NCI-H187 (cell line): ENCODE results near the gene LUZP2.
A peak's percentile ranks its signal among the peaks of the same experiment; 100 is the strongest.
"Not testable (repeated sequence)": the region's sequence is repeated elsewhere in the genome, so short reads cannot be mapped to it uniquely, and the experiment has no call there.

Experiments used
- DNase-seq, 2 experiments: peaks; one replicate each; lab custom pipeline; 2025; lab: John Stamatoyannopoulos, UW

Gene LUZP2

GRCh38 chr11:24900960-24901549 is 404.2 kb downstream of the LUZP2 start:
- DNase-seq, result no peak

- DNase-seq, result no peak
Measured at GRCh38 chr11:24903555-24903954, 406.7 kb downstream of the LUZP2 start.

- DNase-seq, result no peak
Measured at GRCh38 chr11:24925091-24925490, 428.2 kb downstream of the LUZP2 start.

GRCh38 chr11:24932110-24933000 is 435.5 kb downstream of the LUZP2 start:
- DNase-seq, result peak; percentile 53 to 69

GRCh38 chr11:24934733-24935439 is 438.0 kb downstream of the LUZP2 start:
- DNase-seq, result no peak

- DNase-seq, result no peak
Measured at GRCh38 chr11:24944891-24945290, 448.0 kb downstream of the LUZP2 start.

- DNase-seq, result no peak
Measured at GRCh38 chr11:24949406-24949805, 452.6 kb downstream of the LUZP2 start.

GRCh38 chr11:24963852-24964251 is 467.0 kb downstream of the LUZP2 start:
- DNase-seq, result no peak

GRCh38 chr11:24965748-24966147 is 468.9 kb downstream of the LUZP2 start:
- no peak for DNase-seq

- DNase-seq, result not testable (repeated sequence)
Measured at GRCh38 chr11:24993903-24994302, 497.1 kb downstream of the LUZP2 start.

- not testable (repeated sequence) for DNase-seq
Measured at GRCh38 chr11:24999929-25000328, 503.1 kb downstream of the LUZP2 start.

- DNase-seq, result no peak
Measured at GRCh38 chr11:25037431-25037830, 540.6 kb downstream of the LUZP2 start.

- DNase-seq, result no peak
Measured at GRCh38 chr11:25038131-25038530, 541.3 kb downstream of the LUZP2 start.

- no peak for DNase-seq
Measured at GRCh38 chr11:25039165-25039564, 542.3 kb downstream of the LUZP2 start.

GRCh38 chr11:25048632-25049031 is 551.8 kb downstream of the LUZP2 start:
- no peak for DNase-seq

GRCh38 chr11:25052844-25053243 is 556.0 kb downstream of the LUZP2 start:
- DNase-seq, result no peak

- no peak for DNase-seq
Measured at GRCh38 chr11:25057861-25058260, 561.0 kb downstream of the LUZP2 start.

GRCh38 chr11:25065746-25066145 is 568.9 kb downstream of the LUZP2 start:
- DNase-seq, result no peak

GRCh38 chr11:25066706-25067105 is 569.9 kb downstream of the LUZP2 start:
- no peak for DNase-seq

GRCh38 chr11:25068451-25068850 is 571.6 kb downstream of the LUZP2 start:
- no peak for DNase-seq

GRCh38 chr11:25094085-25094802 is 597.4 kb downstream of the LUZP2 start:
- DNase-seq, result no peak

GRCh38 chr11:25119416-25119815 is 622.6 kb downstream of the LUZP2 start:
- DNase-seq, result no peak
